GM19239 (cell line): Measurements from ENCODE around the gene NCKIPSD.

Experiments
- DNase-seq: peaks from one replicate; pipeline ENCODE4 v3.0.0; 2011; ENCODE audit warnings: low spot score; ENCODE audit not compliant: insufficient read length
- FAIRE-seq: peaks from 2 replicates; lab custom pipeline; 2011; peaks lifted over from hg19 to GRCh38; lab: Jason Lieb, UNC

The NCKIPSD gene

GRCh38 chr3:48651771-48652170 is 33.9 kb downstream of the NCKIPSD start:
- FAIRE-seq (no peak), DNase-seq (no peak)

GRCh38 chr3:48650723-48651122 is 35.0 kb downstream of the NCKIPSD start:
- DNase-seq (no peak), FAIRE-seq (no peak)

DNA sequence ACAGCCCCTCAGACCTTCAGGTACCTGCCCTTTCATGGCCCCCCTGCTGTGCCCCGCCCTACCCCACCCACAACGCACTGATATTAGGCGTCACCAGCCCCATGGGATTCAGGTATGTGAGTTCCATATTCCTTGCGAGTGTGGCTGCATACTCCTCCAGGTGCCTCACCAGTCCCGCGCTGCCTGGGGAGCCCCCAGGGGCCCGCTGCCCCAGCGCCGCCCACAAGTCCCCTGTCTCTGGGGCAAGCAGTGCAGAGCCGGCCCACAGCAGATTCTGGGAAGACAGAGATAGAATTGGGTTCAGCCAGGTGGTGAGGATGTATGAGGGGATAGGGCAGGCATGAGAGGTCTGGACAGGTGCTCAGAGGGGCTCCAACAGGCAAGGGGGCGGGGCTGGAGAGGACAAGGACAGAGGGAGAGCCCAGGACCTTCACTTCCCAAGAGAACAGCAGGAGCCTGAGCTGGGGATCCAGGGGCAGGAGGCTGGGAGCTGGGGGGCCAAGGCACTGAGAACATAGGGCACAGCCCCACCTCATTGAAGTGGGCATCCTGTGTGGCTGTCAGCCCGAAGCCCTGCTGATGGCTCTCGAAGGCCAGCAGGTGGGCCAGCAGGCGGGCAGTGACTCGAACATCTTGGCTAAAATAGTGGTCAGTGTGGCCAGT is 37.4 kb downstream of the NCKIPSD start:
- DNase-seq, result no peak
- FAIRE-seq, result no peak

DNA sequence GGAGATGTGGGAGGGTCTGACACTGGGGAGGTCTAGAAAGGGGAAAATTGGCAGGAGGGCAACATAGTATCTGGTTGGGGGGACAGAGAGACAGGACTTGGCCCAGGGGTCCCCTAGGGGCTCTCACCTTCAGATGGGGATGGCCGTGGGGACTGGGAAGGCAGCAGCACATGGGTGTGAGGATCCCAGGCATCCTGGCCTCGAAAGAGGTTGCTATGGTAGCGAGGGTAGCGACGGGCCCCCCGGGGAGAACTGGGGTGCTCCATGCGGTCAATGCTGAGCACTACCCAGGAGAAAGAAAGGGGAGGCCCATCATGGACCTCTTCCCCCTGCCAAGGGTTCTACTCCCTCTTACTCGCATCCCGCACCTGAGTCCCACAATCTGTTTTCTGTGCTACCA is 38.0 kb downstream of the NCKIPSD start:
- FAIRE-seq (no peak), DNase-seq (no peak)

GRCh38 chr3:48644898-48645760 is 40.6 kb downstream of the NCKIPSD start:
- no peak for FAIRE-seq
- DNase-seq, result no peak

- no peak for DNase-seq
- no peak for FAIRE-seq
Observed at GRCh38 chr3:48642605-48643004, 43.1 kb downstream of the NCKIPSD start.

- DNase-seq, result no peak
- no peak for FAIRE-seq
Observed at GRCh38 chr3:48641396-48641795, 44.3 kb downstream of the NCKIPSD start.

- FAIRE-seq (no peak), DNase-seq (no peak)
Observed at GRCh38 chr3:48639944-48640606, 45.6 kb downstream of the NCKIPSD start.

- DNase-seq (no peak), FAIRE-seq (no peak)
Observed at GRCh38 chr3:48637305-48637704, 48.4 kb downstream of the NCKIPSD start.

DNA sequence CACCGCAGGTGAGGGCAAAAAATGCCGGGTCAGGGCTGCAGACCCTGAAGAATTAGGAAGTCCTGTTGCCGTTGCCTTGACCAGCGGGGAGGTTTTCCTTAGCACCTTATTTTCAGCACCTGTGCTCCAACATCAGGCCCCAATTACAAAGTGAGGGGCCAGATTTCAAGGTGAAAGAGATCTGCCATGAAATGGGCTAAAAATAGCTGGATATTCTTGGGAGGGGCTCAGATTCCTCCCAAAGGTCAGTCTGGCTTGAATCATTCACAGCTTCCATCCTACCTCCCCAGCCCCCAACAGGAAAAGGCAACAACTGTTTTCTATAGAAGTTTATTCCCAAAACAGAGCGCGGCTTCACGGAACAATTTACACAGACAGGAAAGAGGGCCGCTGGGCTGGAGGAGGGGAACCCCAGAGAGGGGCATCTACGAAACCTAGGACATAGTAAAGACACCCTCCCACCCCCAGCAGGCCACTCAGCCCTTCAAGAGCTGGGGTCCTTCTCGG is 49.5 kb downstream of the NCKIPSD start:
- DNase-seq (no peak), FAIRE-seq (no peak)

- DNase-seq (peak; percentile 99), FAIRE-seq (peak; percentile 96)
Observed at GRCh38 chr3:48635222-48636021, 50.3 kb downstream of the NCKIPSD start, which contains the start of gene SLC26A6. SLC26A6 (minus strand) TSS chr3:48635461; CDS start chr3:48635393, 68 bp downstream.

- peak; percentile 82 for DNase-seq
- FAIRE-seq, result peak; percentile 85
Observed at GRCh38 chr3:48634661-48635221, 51.0 kb downstream of the NCKIPSD start.

- DNase-seq (no peak), FAIRE-seq (no peak)
Observed at GRCh38 chr3:48633743-48634142, 52.0 kb downstream of the NCKIPSD start.

- FAIRE-seq (no peak), DNase-seq (no peak)
Observed at GRCh38 chr3:48633256-48633655, 52.5 kb downstream of the NCKIPSD start.

DNA sequence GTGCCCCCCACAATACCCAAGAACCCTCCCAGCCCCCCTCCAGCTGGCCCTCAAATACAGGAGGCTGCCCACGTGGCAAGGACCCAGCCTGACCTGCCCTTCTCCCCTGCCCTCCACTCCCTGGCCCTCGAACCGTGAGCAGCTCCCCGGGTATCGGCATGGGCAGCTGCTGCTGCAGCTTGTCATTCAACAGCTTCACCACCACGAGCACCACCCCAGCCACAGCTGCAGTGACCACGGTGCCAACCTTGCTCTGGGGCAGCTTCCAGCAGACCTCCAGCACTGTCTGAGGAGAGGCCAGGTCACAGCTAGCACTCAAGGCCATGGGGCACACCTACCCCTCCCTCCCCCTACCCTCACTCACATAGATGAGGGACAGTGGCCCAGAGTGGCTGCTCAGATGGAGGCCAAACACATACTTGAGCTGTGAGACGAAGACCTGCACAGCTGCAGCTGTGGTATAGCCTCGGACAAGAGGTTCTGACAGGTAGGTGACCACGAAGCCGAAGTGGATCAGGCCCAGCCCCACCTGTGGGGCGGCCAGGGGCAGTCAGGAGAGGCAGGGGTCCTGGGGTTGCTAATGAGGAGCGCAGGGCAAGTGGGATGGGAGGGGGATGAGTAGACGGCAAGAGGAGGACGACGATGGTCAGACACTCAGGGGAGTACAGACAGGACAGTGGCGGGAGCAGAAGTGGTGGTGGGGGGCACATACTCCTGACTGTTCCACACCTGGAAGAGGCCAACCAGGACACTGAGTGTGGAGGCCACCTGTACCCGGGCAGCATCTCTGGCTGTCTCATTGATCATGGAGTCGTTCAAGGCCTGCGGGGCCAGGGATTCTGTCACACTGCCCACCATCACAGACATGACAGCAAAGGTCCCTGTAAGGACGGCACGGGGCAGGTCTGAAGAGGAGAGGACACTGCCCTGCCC is 53.9 kb downstream of the NCKIPSD start:
- DNase-seq, result no peak
- FAIRE-seq, result no peak

DNA sequence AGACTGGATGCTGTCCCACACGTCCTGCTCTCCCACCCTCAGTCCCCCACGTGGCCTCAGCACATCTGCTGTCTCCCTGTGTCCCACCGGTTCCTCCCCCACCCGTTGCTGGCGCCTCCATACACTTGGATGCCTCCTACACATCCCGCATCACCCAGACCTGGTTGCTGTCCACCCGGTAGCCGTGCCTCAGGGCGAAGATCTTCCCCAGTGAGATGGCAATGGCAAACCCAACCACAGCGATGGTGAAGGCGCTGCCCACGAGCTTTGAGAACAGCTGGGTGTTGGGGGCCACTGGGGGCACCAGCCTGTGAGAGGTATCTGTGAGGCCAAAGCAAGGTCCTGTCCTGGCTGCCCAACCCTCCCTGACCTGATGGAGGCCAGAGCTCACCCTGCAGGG is 54.9 kb downstream of the NCKIPSD start:
- no peak for FAIRE-seq
- DNase-seq, result no peak

DNA sequence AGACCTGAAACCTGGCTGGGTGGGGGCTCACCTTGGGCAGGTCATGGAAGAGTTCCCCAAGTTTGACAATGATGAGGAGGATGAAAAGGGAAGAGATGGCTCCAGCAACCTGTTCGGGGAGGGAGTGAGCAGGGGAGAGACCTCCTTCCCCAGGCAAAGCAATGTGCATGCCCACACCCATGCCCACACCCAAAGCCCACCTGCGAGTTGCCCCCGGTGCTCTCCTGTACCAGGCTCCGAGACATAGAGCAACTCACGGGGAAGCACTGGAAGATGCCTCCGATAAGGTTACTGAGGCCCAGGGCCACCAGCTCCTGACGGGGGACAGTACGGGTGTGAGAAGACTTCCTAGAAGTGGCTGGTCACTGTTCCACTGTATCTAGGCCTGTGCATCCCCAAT is 55.3 kb downstream of the NCKIPSD start:
- FAIRE-seq (no peak), DNase-seq (no peak)

- DNase-seq, result no peak
- FAIRE-seq, result no peak
Observed at GRCh38 chr3:48629894-48630293, 55.8 kb downstream of the NCKIPSD start.
